K562 (cell line): Measurements from ENCODE around the gene PPP1R12B. TPM values are rescaled to one million over a fixed set of nuclear protein-coding genes. Genes with fewer than 3 reads are reported as not detected.

Source experiments
- ATAC-seq: fragments of 200-7000 bp; cut with Tn5 transposase; 3 replicates; pipeline ENCODE4 v1.9.1; 2020; ENCODE audit warnings: moderate library complexity
- BruUV-seq: library from RNA; stranded (reverse); fragments of 400-500 nt; replicated peaks from 2 replicates; lab custom pipeline; 2021; lab: Mats Ljungman, UMichigan
- CTCF ChIA-PET: fragments of 300-600 bp; formaldehyde crosslinking; extraction: SDS; loops from one replicate; lab custom pipeline; 2021; ENCODE audit warnings: low intra/inter-chr PET ratio; lab: Yijun Ruan, JAX
- POLR2A ChIA-PET: fragments of 300-600, 350-650 bp; sonication (Branson Sonifier 250); formaldehyde crosslinking; extraction: SDS; loops from one replicate; lab custom pipeline; 2021; ENCODE audit warnings: antibody characterized with exemption, inconsistent platforms; lab: Yijun Ruan, JAX
- DNase-seq, 4 experiments: peaks; one replicate each; pipeline versions ENCODE4 v3.0.0 to v3.0.0-alpha.2; 2011 to 2018; ENCODE audit warnings: low spot score in 3 of 4, mixed read lengths in 3 of 4; ENCODE audit errors: extremely low read depth in 1 of 4
- FAIRE-seq: peaks from 2 replicates; lab custom pipeline; 2011; peaks lifted over from hg19 to GRCh38; lab: Jason Lieb, UNC
- H2AFZ ChIP-seq: 2 replicates; pipeline ENCODE4 v1.6.0; 2011; ENCODE audit warnings: low read depth, low read length, control low read depth, inconsistent platforms
- H3K27ac ChIP-seq: fragments of 200-600 bp; 3 replicates; pipeline ENCODE4 v1.8.0; 2011; ENCODE audit warnings: low read depth, mild to moderate bottlenecking, control low read depth, inconsistent platforms, low read length, moderate library complexity, mixed read lengths; ENCODE audit errors: extremely low read depth
- H3K27me3 ChIP-seq, 2 experiments: fragments of 300-600 bp in 1 of 2; 2 replicates in 1 of 2; 3 replicates in 1 of 2; pipeline versions ENCODE4 v1.6.0 to v1.8.0; 2011; ENCODE audit warnings: inconsistent platforms in 2 of 2, low read length in 2 of 2, mild to moderate bottlenecking in 1 of 2, mixed read lengths in 1 of 2, moderate library complexity in 1 of 2; ENCODE audit not compliant: control insufficient read depth in 2 of 2, insufficient read depth in 2 of 2
- H3K36me3 ChIP-seq: fragments of 300-600 bp; 3 replicates; pipeline ENCODE4 v1.8.0; 2011; ENCODE audit warnings: mild to moderate bottlenecking, low read length, inconsistent platforms; ENCODE audit not compliant: control insufficient read depth, insufficient read depth
- H3K4me1 ChIP-seq, 2 experiments: fragments of 200-600 bp in 1 of 2; replicated peaks in 1 of 2; 2 replicates in 1 of 2; 3 replicates in 1 of 2; pipeline versions ENCODE4 v1.5.1 to v1.8.0; 2011; ENCODE audit warnings: inconsistent platforms in 2 of 2, low read length in 2 of 2, mild to moderate bottlenecking in 1 of 2, mixed read lengths in 1 of 2, moderate library complexity in 1 of 2; ENCODE audit not compliant: control insufficient read depth in 2 of 2, insufficient read depth in 2 of 2
- H3K4me2 ChIP-seq: 2 replicates; pipeline ENCODE4 v1.6.1; 2011; ENCODE audit warnings: low read length, control low read depth, inconsistent platforms, mixed read lengths; ENCODE audit not compliant: insufficient read depth
- H3K4me3 ChIP-seq: fragments of 200-600 bp; sonication (generic), shearing (Covaris generic); 2 replicates; pipeline ENCODE4 v1.5.1; 2016; ENCODE audit warnings: control low read depth, inconsistent platforms
- H3K79me2 ChIP-seq: fragments of 200-600 bp; 3 replicates; pipeline ENCODE4 v1.8.0; 2011; ENCODE audit warnings: low read length, inconsistent platforms; ENCODE audit not compliant: control insufficient read depth, insufficient read depth
- H3K9ac ChIP-seq, 2 experiments: 2 replicates each; pipeline versions ENCODE4 v1.6.0 to v1.6.1; 2011; ENCODE audit warnings: low read depth in 2 of 2, low read length in 2 of 2, control low read depth in 1 of 2, inconsistent platforms in 1 of 2, mild to moderate bottlenecking in 1 of 2, mixed read lengths in 1 of 2; ENCODE audit not compliant: insufficient read depth in 1 of 2
- H3K9me1 ChIP-seq: one replicate; pipeline ENCODE4 v1.6.0; 2011; ENCODE audit warnings: inconsistent platforms, mild to moderate bottlenecking, low read length, moderate library complexity; ENCODE audit not compliant: control insufficient read depth, insufficient read depth
- H3K9me3 ChIP-seq: replicated peaks from 2 replicates; pipeline ENCODE4 v1.5.1; 2011; ENCODE audit warnings: low read depth, low read length, inconsistent platforms; ENCODE audit not compliant: control insufficient read depth, insufficient read depth
- H4K20me1 ChIP-seq: replicated peaks from 2 replicates; pipeline ENCODE4 v1.6.1; 2011; ENCODE audit warnings: low read length, inconsistent platforms, mixed read lengths; ENCODE audit not compliant: control insufficient read depth, insufficient read depth
- ARID1B ChIP-seq: fragments of 450-650 bp; IDR thresholded peaks from 2 replicates; pipeline ENCODE4 v1.6.1; 2016; ENCODE audit warnings: antibody characterized with exemption, mild to moderate bottlenecking, inconsistent platforms
- C11orf30 ChIP-seq: fragments of 450-650 bp; IDR thresholded peaks from 2 replicates; pipeline ENCODE4 v1.6.1; 2016; ENCODE audit warnings: low read depth, mild to moderate bottlenecking
- CBX5 ChIP-seq: IDR thresholded peaks from 2 replicates; pipeline ENCODE4 v1.6.1; 2014; ENCODE audit warnings: low read depth, borderline replicate concordance
- DACH1 ChIP-seq: fragments of 450-650 bp; IDR thresholded peaks from 2 replicates; pipeline ENCODE4 v1.6.1; 2018; ENCODE audit not compliant: partially characterized antibody
- FOXO4 ChIP-seq: fragments of 450-650 bp; formaldehyde crosslinking; IDR thresholded peaks from 2 replicates; pipeline ENCODE4 v1.4.0; 2020; ENCODE audit warnings: mild to moderate bottlenecking, moderate library complexity
- IRF1 ChIP-seq: sonication (generic); formaldehyde crosslinking; IDR thresholded peaks from 2 replicates; pipeline ENCODE4 v1.8.0; 2022; ENCODE audit warnings: missing genetic modification reagents, mild to moderate bottlenecking, borderline replicate concordance
- MAFF ChIP-seq: IDR thresholded peaks from 2 replicates; pipeline ENCODE4 v1.6.1; 2012; ENCODE audit warnings: low read length, improper control_type of control experiment
- MAFG ChIP-seq: fragments of 450-650 bp; conservative IDR thresholded peaks from 2 replicates; pipeline ENCODE4 v1.6.1; 2016; ENCODE audit warnings: missing genetic modification characterization, missing compliant biosample characterization
- MAFK ChIP-seq: IDR thresholded peaks from 2 replicates; pipeline ENCODE4 v1.6.1; 2011; ENCODE audit warnings: low read length, improper control_type of control experiment
- NCOA1 ChIP-seq: fragments of 450-650 bp; IDR thresholded peaks from 2 replicates; pipeline ENCODE4 v1.6.1; 2016; ENCODE audit warnings: low read depth
- NFE2 ChIP-seq: IDR thresholded peaks from 2 replicates; pipeline ENCODE4 v1.6.1; 2014; ENCODE audit warnings: antibody characterized with exemption, low read depth
- NFE2L1 ChIP-seq: fragments of 450-650 bp; IDR thresholded peaks from 2 replicates; pipeline ENCODE4 v1.6.1; 2016; ENCODE audit warnings: missing genetic modification characterization, low read depth, mild to moderate bottlenecking, missing compliant biosample characterization, moderate library complexity, borderline replicate concordance
- SIRT6 ChIP-seq: IDR thresholded peaks from one replicate; pipeline ENCODE4 v1.6.1; 2012; ENCODE audit warnings: low read depth, mild to moderate bottlenecking, control low read depth, inconsistent platforms, low read length, moderate library complexity
- SMARCA4 ChIP-seq: fragments of 450-650 bp; IDR thresholded peaks from 2 replicates; pipeline ENCODE4 v1.6.1; 2016
- ZBTB7A ChIP-seq: IDR thresholded peaks from 2 replicates; pipeline ENCODE4 v1.6.1; 2011; ENCODE audit warnings: low read depth, mild to moderate bottlenecking, low read length, moderate library complexity, borderline replicate concordance; ENCODE audit not compliant: control insufficient read depth
- ZNF316 ChIP-seq: fragments of 450-650 bp; IDR thresholded peaks from 2 replicates; pipeline ENCODE4 v1.6.1; 2016
- ZNF347 ChIP-seq: fragments of 450-650 bp; formaldehyde crosslinking; IDR thresholded peaks from 2 replicates; pipeline ENCODE4 v1.4.0; 2020; ENCODE audit warnings: low read depth, mild to moderate bottlenecking, moderate library complexity
- ZNF449 ChIP-seq: fragments of 250-450 bp; sonication (Bioruptor Pico); IDR thresholded peaks from 2 replicates; pipeline ENCODE4 v1.8.0; 2022; ENCODE audit warnings: moderate library complexity, mild to moderate bottlenecking, inconsistent platforms
- WGBS: fragments of 100-300 bp; shearing (Covaris generic); methylation state at CpG from one replicate; pipeline ENCODE4 v1.1.6; 2016; ENCODE audit warnings: low coverage, mixed read lengths; ENCODE audit not compliant: insufficient coverage; ENCODE audit errors: missing lambda C conversion rate; 5-methylcytosine and 5-hydroxymethylcytosine counted together
- in situ Hi-C: fragments of 300-500 bp; cut with MboI; formaldehyde crosslinking; loops from 4 replicates; pipeline ENCODE4 v1.15.0; 2018; ENCODE audit warnings: inconsistent platforms, mixed read lengths
- intact Hi-C: fragments of 100-400 bp; cut with micrococcal nuclease; formaldehyde crosslinking; loops from 2 replicates; pipeline ENCODE4 v1.14.2; 2022
- polyA plus RNA-seq, 8 experiments: library from polyadenylated mRNA; depleted of rRNA in 4 of 8; stranded (reverse) in 5 of 8; unstranded in 3 of 8; fragments of >200 nt; fragmentation: Nextera tagmentation in 2 of 8; fragmentation: Illumina TruSeq in 1 of 8; extraction: Ambion mirVana in 2 of 8; extraction: Trizol in 1 of 8; gene quantifications; 2 replicates each; pipeline versions ENCODE4 v1.2.1 to v1.2.3, GENCODE V29; 2011 to 2014; ENCODE audit warnings: inconsistent platforms in 1 of 8, missing spikeins in 1 of 8
- total RNA-seq, 7 experiments: library from RNA; depleted of rRNA in 6 of 7; stranded (reverse); fragments of >200 nt in 6 of 7; fragmentation: Illumina TruSeq in 2 of 7; extraction: Trizol in 2 of 7; gene quantifications; 2 replicates each; pipeline versions ENCODE4 v1.2.1 to v1.2.3, GENCODE V29; 2011 to 2021; ENCODE audit warnings: low replicate concordance in 1 of 7

Gene PPP1R12B
- total and polyA plus RNA-seq, 9 of the 15 experiments (the other 6 are each of a cell fraction or from before 2014, with no cell fraction given) = 0.73 to 16.9 (median 13.6) TPM

- H3K4me2 ChIP-seq = peak overlapping the region; percentile 39
- peaks cover 6% of the 10 kb centered on the region for H3K9me1 ChIP-seq
- H3K27me3 ChIP-seq = peaks cover 9 to 40% of the 10 kb centered on the region in 2 experiments; a peak in 4 of 5 replicates
- intact Hi-C loops (no loop called here), in situ Hi-C loops (loop anchor here (10.0 kb wide), 1 partner anchor 932 kb away; no protein-coding TSS in a partner anchor)
- CTCF ChIA-PET = interaction anchor here (0.7 kb wide), 1 partner anchor 1107 kb away, joined by 3 read pairs; no protein-coding TSS in a partner anchor
- no peak overlapping the region for H3K4me3 ChIP-seq
- TF ChIP-seq CBX5 (no peak), MAFK (peak; percentile 48; the same call in 1 of the 2 replicates), DACH1 (no peak), ZNF316 (peak; percentile 82), C11orf30 (peak; percentile 92), IRF1 (no peak), NFE2L1 (peak; percentile 55; the same call in 1 of the 2 replicates), SMARCA4 (peak; percentile 20; the same call in 1 of the 2 replicates), NCOA1 (no peak), ZNF449 (CRISPR knock-in tag) (no peak), MAFF (peak; percentile 27; the same call in 1 of the 2 replicates), ARID1B (peak; percentile 31; the same call in 1 of the 2 replicates), ZBTB7A (peak; percentile 53; the same call in 1 of the 2 replicates), FOXO4 (CRISPR knock-in tag) (no peak), NFE2 (peak; percentile 91), MAFG (peak; percentile 85), ZNF347 (CRISPR knock-in tag) (no peak), SIRT6 (no peak)
- TF ChIP-seq, all 486 proteins: peak for 10
- H3K4me1 ChIP-seq = peaks cover 0 to 16% of the 10 kb centered on the region in 2 experiments; a peak in 3 of 5 replicates
- peaks cover 10% of the 10 kb centered on the region for H4K20me1 ChIP-seq
- no peaks in the 10 kb centered on the region for H3K79me2 ChIP-seq
- H3K9ac ChIP-seq = peak overlapping the region; percentile 11 to 64; a peak in 2 of 4 replicates
- no peak overlapping the region for H3K27ac ChIP-seq
- no TSS peak for BruUV-seq
- POLR2A ChIA-PET = interaction anchor here (0.5 kb wide), 1 partner anchor 342 kb away, joined by 3 read pairs; no protein-coding TSS in a partner anchor
- peak; percentile 87 for ATAC-seq
- FAIRE-seq = no peak
- H3K36me3 ChIP-seq = no peaks in the 10 kb centered on the region; the same call in 2 of the 3 replicates
- WGBS = 3% methylated on average over 7 of the region's 7 CpGs
- H3K9me3 ChIP-seq = no peaks in the 10 kb centered on the region
- DNase-seq = peak; percentile 46 to 78 (median 58)
- peak overlapping the region; percentile 41 for H2AFZ ChIP-seq
Measured at GRCh38 chr1:202623075-202623474, 274.6 kb downstream of the PPP1R12B start.
